Measurements from ENCODE around the gene ABCC1.

DNA sequence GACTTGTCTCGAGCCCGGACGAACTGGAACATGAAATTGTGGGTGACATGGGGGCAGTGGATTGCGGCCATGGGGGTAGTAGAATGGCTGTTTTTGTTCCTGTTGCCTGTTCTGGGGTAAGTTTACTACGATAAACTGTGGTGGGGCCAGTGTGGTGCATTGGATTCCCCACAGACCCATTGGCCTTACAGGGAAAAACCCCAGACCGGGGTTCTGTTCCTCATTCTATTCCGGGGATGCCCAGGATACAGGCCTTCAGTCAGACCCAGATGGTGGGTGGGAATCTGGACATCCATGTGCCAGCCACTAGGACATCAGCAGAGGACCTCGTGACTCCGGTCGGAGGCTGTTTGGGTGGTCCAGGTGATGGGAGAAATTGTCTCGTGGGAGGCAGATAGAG, 88.1 kb downstream of the ABCC1 start:
- TF ChIP-seq, protein P1, sequence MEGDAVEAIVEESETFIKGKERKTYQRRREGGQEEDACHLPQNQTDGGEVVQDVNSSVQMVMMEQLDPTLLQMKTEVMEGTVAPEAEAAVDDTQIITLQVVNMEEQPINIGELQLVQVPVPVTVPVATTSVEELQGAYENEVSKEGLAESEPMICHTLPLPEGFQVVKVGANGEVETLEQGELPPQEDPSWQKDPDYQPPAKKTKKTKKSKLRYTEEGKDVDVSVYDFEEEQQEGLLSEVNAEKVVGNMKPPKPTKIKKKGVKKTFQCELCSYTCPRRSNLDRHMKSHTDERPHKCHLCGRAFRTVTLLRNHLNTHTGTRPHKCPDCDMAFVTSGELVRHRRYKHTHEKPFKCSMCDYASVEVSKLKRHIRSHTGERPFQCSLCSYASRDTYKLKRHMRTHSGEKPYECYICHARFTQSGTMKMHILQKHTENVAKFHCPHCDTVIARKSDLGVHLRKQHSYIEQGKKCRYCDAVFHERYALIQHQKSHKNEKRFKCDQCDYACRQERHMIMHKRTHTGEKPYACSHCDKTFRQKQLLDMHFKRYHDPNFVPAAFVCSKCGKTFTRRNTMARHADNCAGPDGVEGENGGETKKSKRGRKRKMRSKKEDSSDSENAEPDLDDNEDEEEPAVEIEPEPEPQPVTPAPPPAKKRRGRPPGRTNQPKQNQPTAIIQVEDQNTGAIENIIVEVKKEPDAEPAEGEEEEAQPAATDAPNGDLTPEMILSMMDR (optimal IDR thresholded peaks at IDR 0.05 in 1 of 3, IDR thresholded peaks at IDR 0.05 in 1 of 3, conservative IDR thresholded peaks at IDR 0.05 in 1 of 3; ENCODE audit: extremely low read depth in 1 of 3, insufficient read depth in 2 of 3, low read length in 3 of 3) = no peak
- TF ChIP-seq EZH2 (IDR thresholded peaks at IDR 0.05; ENCODE audit: low read length) = no peak
